ENCODE measurements around the gene NAALADL2. TPM values are rescaled to one million over a fixed set of nuclear protein-coding genes. Genes with fewer than 3 reads are reported as not detected.

Gene NAALADL2
- total RNA-seq, 4 donors from 2014 or later = 7.0 to 34.7 (median 18.4) TPM

- no peak for TF ChIP-seq POLR2A (IDR thresholded peaks at IDR 0.05)
- TF ChIP-seq, protein P1, sequence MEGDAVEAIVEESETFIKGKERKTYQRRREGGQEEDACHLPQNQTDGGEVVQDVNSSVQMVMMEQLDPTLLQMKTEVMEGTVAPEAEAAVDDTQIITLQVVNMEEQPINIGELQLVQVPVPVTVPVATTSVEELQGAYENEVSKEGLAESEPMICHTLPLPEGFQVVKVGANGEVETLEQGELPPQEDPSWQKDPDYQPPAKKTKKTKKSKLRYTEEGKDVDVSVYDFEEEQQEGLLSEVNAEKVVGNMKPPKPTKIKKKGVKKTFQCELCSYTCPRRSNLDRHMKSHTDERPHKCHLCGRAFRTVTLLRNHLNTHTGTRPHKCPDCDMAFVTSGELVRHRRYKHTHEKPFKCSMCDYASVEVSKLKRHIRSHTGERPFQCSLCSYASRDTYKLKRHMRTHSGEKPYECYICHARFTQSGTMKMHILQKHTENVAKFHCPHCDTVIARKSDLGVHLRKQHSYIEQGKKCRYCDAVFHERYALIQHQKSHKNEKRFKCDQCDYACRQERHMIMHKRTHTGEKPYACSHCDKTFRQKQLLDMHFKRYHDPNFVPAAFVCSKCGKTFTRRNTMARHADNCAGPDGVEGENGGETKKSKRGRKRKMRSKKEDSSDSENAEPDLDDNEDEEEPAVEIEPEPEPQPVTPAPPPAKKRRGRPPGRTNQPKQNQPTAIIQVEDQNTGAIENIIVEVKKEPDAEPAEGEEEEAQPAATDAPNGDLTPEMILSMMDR (IDR thresholded peaks at IDR 0.05) = no peak
- no peaks in the 10 kb centered on the region for H3K9me3 ChIP-seq
Measured at GRCh38 chr3:175274474-175275218, 415.5 kb downstream of the NAALADL2 start.

DNA sequence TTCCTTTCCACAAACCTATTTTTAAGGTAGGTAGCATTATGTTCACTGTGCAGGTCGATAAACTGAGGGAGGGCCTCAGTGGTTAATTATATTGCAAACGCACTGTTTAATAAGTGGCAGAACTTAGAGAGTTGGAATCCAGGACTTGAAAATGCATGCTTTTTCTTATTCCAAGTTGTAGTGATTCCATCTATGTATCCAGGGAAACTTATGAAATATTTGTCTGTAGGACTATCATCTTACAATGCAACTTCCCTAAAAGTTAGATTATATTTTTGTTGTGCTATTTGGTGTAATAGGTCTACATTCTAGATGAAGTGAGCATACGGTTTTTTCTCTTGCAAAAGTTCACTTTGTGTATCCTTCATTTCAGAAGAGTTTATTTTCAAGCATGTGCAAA is 419.5 kb downstream of the NAALADL2 start:
- no peaks in the 10 kb centered on the region for H3K4me1 ChIP-seq
- no peaks in the 10 kb centered on the region for H3K36me3 ChIP-seq
- DNase-seq = no peak
- H3K27ac ChIP-seq = no peak overlapping the region
- TF ChIP-seq, protein P1 (IDR thresholded peaks at IDR 0.05) = no peak
- TF ChIP-seq POLR2A (IDR thresholded peaks at IDR 0.05) = no peak
- no peaks in the 10 kb centered on the region for H3K9me3 ChIP-seq
- no peak overlapping the region for H3K4me3 ChIP-seq
- H3K27me3 ChIP-seq = no peaks in the 10 kb centered on the region

More at GRCh38 chr3:175274474-175275218, 415.5 kb downstream of the NAALADL2 start:
- H3K27me3 ChIP-seq = no peaks in the 10 kb centered on the region
- no peak overlapping the region for H3K4me3 ChIP-seq
- DNase-seq = no peak
- H3K4me1 ChIP-seq = no peaks in the 10 kb centered on the region
- H3K36me3 ChIP-seq = no peaks in the 10 kb centered on the region
- H3K27ac ChIP-seq = no peak overlapping the region

GRCh38 chr3:175279457-175279856 is 420.3 kb downstream of the NAALADL2 start:
- no peak for TF ChIP-seq POLR2A (IDR thresholded peaks at IDR 0.05)
- TF ChIP-seq, protein P1 (IDR thresholded peaks at IDR 0.05) = no peak
- Histone ChIP-seq H3K27ac (no peak overlapping the region), H3K27me3 (no peaks in the 10 kb centered on the region)

GRCh38 chr3:175279911-175280310 is 420.8 kb downstream of the NAALADL2 start:
- no peak overlapping the region for H3K27ac ChIP-seq
- no peaks in the 10 kb centered on the region for H3K27me3 ChIP-seq
- DNase-seq = no peak
- no peak for TF ChIP-seq POLR2A (IDR thresholded peaks at IDR 0.05)
- TF ChIP-seq, protein P1 (IDR thresholded peaks at IDR 0.05) = no peak
- no peaks in the 10 kb centered on the region for H3K36me3 ChIP-seq
- H3K4me1 ChIP-seq = no peaks in the 10 kb centered on the region
- no peaks in the 10 kb centered on the region for H3K9me3 ChIP-seq
- H3K4me3 ChIP-seq = no peak overlapping the region

More at GRCh38 chr3:175279457-175279856, 420.3 kb downstream of the NAALADL2 start:
- Histone ChIP-seq H3K36me3 (no peaks in the 10 kb centered on the region), H3K9me3 (no peaks in the 10 kb centered on the region), H3K4me1 (no peaks in the 10 kb centered on the region), H3K4me3 (no peak overlapping the region)
- no peak for DNase-seq

DNA sequence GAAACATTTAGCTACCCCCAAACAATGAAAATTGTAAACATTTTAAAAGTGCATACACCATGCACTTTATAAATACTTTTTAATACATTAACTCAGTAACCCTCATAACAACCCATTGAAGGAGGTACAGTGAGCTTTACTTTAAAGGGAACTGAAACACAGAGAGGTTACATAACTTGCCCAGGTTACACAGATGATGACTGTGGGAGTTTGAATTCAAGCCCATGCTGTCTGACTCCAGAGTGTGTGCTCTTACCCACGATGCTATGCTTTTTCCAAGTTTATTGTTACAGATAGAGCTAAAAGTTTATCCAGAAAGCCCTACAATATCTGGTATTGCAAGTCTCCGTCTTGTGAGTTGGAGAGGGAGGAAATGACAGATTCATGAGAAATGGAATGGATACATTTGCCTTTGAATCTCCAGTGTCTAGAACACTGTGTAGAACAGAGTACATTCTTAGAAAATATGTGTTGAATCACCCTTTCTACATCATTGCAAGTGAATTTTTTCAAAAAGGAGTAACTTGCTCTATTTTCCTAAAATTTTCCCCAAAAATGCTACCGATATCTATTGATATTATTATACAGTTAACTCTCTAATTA is 428.3 kb downstream of the NAALADL2 start:
- TF ChIP-seq, protein P1 (IDR thresholded peaks at IDR 0.05) = no peak
- no peak for TF ChIP-seq POLR2A (IDR thresholded peaks at IDR 0.05)
- no peaks in the 10 kb centered on the region for H3K27me3 ChIP-seq

More for the DNA sequence above, 428.3 kb downstream of the NAALADL2 start:
- DNase-seq = no peak
- Histone ChIP-seq H3K9me3 (no peaks in the 10 kb centered on the region), H3K4me3 (no peak overlapping the region), H3K4me1 (no peaks in the 10 kb centered on the region), H3K36me3 (no peaks in the 10 kb centered on the region), H3K27ac (no peak overlapping the region)
